Thyroid gland (tissue), 4 donors: ENCODE data around the gene MYCN.

Experiments
- CTCF ChIP-seq, 6 experiments: fragments of 200-600 bp in 3 of 6; fragments of 450-650 bp in 3 of 6; sonication (generic) in 3 of 6; IDR thresholded peaks; one replicate each; pipeline ENCODE4 v1.5.1; 2016 to 2019; ENCODE audit warnings: antibody characterized with exemption in 6 of 6, mild to moderate bottlenecking in 2 of 6, inconsistent platforms in 1 of 6, moderate library complexity in 1 of 6
- POLR2A ChIP-seq, 2 donors: fragments of 450-650 bp; IDR thresholded peaks; one replicate each; pipeline ENCODE4 v1.6.1; 2017; ENCODE audit warnings: antibody characterized with exemption in 2 of 2, mild to moderate bottlenecking in 2 of 2, moderate library complexity in 1 of 2

- TF ChIP-seq CTCF (IDR thresholded peaks at IDR 0.05) = no peak
- TF ChIP-seq POLR2A (IDR thresholded peaks at IDR 0.05) = no peak
Measured at GRCh38 chr2:15986068-15986560, 45.8 kb downstream of the MYCN start.
